Loucy (cell line): ENCODE results near the gene DAG1.

Experiments
- H2AFZ ChIP-seq: fragments of 200-600 bp; sonication (generic); 2 replicates; pipeline ENCODE4 v1.6.0; 2016; ENCODE audit warnings: antibody characterized with exemption, mild to moderate bottlenecking, low read length, moderate library complexity
- H3F3A ChIP-seq: fragments of 200-600 bp; 2 replicates; pipeline ENCODE4 v1.6.0; 2016; ENCODE audit warnings: antibody characterized with exemption, low read depth, mild to moderate bottlenecking
- H3K27me3 ChIP-seq: fragments of 200-600 bp; sonication (generic); 2 replicates; pipeline ENCODE4 v1.6.1; 2014; ENCODE audit warnings: low read length, mild to moderate bottlenecking; ENCODE audit not compliant: insufficient read depth, poor library complexity, severe bottlenecking
- H3K36me3 ChIP-seq: fragments of 200-600 bp; sonication (generic); 2 replicates; pipeline ENCODE4 v1.6.1; 2016; ENCODE audit warnings: low read length; ENCODE audit not compliant: insufficient read depth
- H3K4me1 ChIP-seq: fragments of 200-600 bp; sonication (generic); 2 replicates; pipeline ENCODE4 v1.5.1; 2014; ENCODE audit warnings: low read length, mild to moderate bottlenecking; ENCODE audit not compliant: insufficient read depth, poor library complexity, severe bottlenecking
- H3K4me2 ChIP-seq: fragments of 200-600 bp; sonication (generic); 2 replicates; pipeline ENCODE4 v1.6.0; 2014; ENCODE audit warnings: antibody characterized with exemption, low read length, low read depth, mild to moderate bottlenecking; ENCODE audit not compliant: poor library complexity, severe bottlenecking
- H3K4me3 ChIP-seq: fragments of 200-600 bp; sonication (generic); 2 replicates; pipeline ENCODE4 v1.5.1; 2014; ENCODE audit warnings: low read length, mild to moderate bottlenecking, mixed read lengths; ENCODE audit not compliant: poor library complexity, severe bottlenecking
- H3K79me2 ChIP-seq: fragments of 200-600 bp; sonication (generic); 2 replicates; pipeline ENCODE4 v1.6.1; 2014; ENCODE audit warnings: low read length; ENCODE audit not compliant: insufficient read depth
- H3K9ac ChIP-seq: fragments of 200-600 bp; sonication (generic); 2 replicates; pipeline ENCODE4 v1.6.0; 2014; ENCODE audit warnings: mild to moderate bottlenecking, low read depth, low read length, moderate library complexity; ENCODE audit not compliant: poor library complexity, severe bottlenecking
- H3K9me2 ChIP-seq: fragments of 200-600 bp; sonication (generic); replicated peaks from 2 replicates; pipeline ENCODE4 v1.6.1; 2016; ENCODE audit warnings: low read depth, low read length, mixed read lengths
- H3K9me3 ChIP-seq: fragments of 200-600 bp; sonication (generic); 2 replicates; pipeline ENCODE4 v1.6.1; 2014; ENCODE audit warnings: mild to moderate bottlenecking, antibody characterized with exemption, low read length, low read depth; ENCODE audit not compliant: insufficient read depth
- H4K20me1 ChIP-seq: fragments of 200-600 bp; sonication (generic); 2 replicates; pipeline ENCODE4 v1.6.0; 2014; ENCODE audit warnings: antibody characterized with exemption, low read length, mild to moderate bottlenecking; ENCODE audit not compliant: insufficient read depth, poor library complexity, severe bottlenecking
- CTCF ChIP-seq: fragments of 200-600 bp; sonication (generic); conservative IDR thresholded peaks from 2 replicates; pipeline ENCODE4 v1.5.1; 2014; ENCODE audit warnings: mild to moderate bottlenecking, antibody characterized with exemption, low read length
- EZH2phosphoT487 ChIP-seq: fragments of 200-600 bp; IDR thresholded peaks from 2 replicates; pipeline ENCODE4 v1.6.1; 2018; ENCODE audit warnings: antibody characterized with exemption, mild to moderate bottlenecking, moderate library complexity, borderline replicate concordance

The DAG1 gene

GRCh38 chr3:49462222-49462621 is 7.8 kb upstream of the DAG1 start:
- H3K4me1 ChIP-seq = no peaks in the 10 kb centered on the region
- H2AFZ ChIP-seq = no peak overlapping the region
- no peaks in the 10 kb centered on the region for H3K9me2 ChIP-seq
- H3K4me2 ChIP-seq = no peak overlapping the region
- no peaks in the 10 kb centered on the region for H4K20me1 ChIP-seq
- no peak overlapping the region for H3K4me3 ChIP-seq
- H3F3A ChIP-seq = no peaks in the 10 kb centered on the region
- no peaks in the 10 kb centered on the region for H3K79me2 ChIP-seq
- H3K36me3 ChIP-seq = no peaks in the 10 kb centered on the region
- TF ChIP-seq CTCF (no peak), EZH2phosphoT487 (no peak)
- H3K9me3 ChIP-seq = no peaks in the 10 kb centered on the region
- no peak overlapping the region for H3K9ac ChIP-seq
- no peaks in the 10 kb centered on the region for H3K27me3 ChIP-seq

DNA sequence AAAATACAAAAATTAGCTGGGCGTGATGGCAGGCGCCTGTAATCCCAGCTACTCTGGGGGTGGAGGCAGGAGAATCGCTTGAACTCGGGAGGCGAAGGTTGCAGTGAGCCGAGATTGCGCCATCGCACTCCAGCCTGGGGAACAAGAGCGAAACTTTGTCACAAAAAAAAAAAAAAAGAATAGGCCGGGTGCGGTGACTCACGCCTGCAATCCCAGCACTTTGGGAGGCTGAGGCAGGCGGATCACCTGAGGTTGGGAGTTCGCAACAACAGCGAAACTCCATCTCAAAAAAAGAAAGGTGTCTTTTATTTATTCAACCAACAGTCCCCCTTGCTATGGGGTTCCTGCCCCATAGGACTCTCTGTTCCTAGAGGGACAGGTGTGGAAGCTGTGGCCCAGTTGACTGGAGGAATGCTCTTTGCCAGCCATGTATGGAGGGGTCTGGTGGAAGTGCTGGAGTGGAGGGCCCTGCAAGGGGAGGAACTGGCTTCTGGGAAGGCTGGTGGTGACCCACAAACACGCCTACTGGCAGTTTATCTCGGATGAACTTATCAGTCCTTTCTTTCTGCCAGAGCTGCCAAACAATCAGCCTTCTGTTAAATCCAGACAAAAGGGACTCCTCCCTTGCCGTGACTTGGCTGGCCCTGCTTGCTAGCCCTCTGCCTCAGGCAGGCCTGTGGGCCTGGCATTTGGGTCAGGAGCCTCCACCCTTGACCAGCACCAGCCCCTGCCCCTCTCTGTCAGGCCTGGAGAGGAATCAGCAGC is 4.6 kb upstream of the DAG1 start:
- Histone ChIP-seq H3F3A (no peaks in the 10 kb centered on the region), H3K27me3 (no peaks in the 10 kb centered on the region), H3K9me2 (no peaks in the 10 kb centered on the region), H3K36me3 (no peaks in the 10 kb centered on the region), H3K9ac (no peak overlapping the region), H2AFZ (no peak overlapping the region), H3K79me2 (no peaks in the 10 kb centered on the region), H3K4me1 (peaks cover 7% of the 10 kb centered on the region), H3K9me3 (no peaks in the 10 kb centered on the region), H3K4me2 (no peak overlapping the region), H3K4me3 (no peak overlapping the region), H4K20me1 (no peaks in the 10 kb centered on the region)
- TF ChIP-seq CTCF (no peak), EZH2phosphoT487 (no peak)

GRCh38 chr3:49466085-49466484 is 4.0 kb upstream of the DAG1 start:
- Histone ChIP-seq H3K4me1 (peaks cover 12% of the 10 kb centered on the region), H3K9me3 (no peaks in the 10 kb centered on the region), H3K27me3 (no peaks in the 10 kb centered on the region), H3F3A (no peaks in the 10 kb centered on the region), H3K4me2 (no peak overlapping the region), H3K79me2 (peaks cover 4% of the 10 kb centered on the region; the same call in 1 of the 2 replicates), H3K9ac (no peak overlapping the region), H4K20me1 (peaks cover 6% of the 10 kb centered on the region), H3K9me2 (no peaks in the 10 kb centered on the region), H3K36me3 (no peaks in the 10 kb centered on the region), H2AFZ (no peak overlapping the region), H3K4me3 (no peak overlapping the region)
- TF ChIP-seq CTCF (no peak), EZH2phosphoT487 (no peak)
